Measurements from ENCODE around the gene PEX11A.

Gene PEX11A

DNA sequence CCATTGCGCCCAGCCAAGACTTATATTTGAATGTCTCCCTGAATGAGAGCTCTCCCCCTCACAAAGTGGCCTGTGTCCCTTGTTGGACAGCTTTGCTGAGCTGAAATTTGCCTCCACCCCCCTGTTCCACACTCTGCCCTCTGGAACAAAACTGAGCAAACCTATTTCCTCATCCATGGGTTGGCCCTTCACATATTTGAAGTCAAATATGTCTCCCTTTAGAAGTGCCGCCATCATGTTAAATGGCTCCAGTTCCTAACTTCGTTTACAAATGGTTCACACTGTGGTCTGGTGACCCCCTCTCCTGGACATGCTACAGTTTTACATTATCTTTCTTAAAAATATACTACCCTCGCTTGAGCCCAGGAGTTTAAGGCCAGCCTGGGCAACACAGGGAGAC, 16.0 kb downstream of the PEX11A start:
- no peak for DNase-seq

- no peak for DNase-seq
These were observed 17.4 kb downstream of the PEX11A start for GRCh38 chr15:89673165-89673512.

DNA sequence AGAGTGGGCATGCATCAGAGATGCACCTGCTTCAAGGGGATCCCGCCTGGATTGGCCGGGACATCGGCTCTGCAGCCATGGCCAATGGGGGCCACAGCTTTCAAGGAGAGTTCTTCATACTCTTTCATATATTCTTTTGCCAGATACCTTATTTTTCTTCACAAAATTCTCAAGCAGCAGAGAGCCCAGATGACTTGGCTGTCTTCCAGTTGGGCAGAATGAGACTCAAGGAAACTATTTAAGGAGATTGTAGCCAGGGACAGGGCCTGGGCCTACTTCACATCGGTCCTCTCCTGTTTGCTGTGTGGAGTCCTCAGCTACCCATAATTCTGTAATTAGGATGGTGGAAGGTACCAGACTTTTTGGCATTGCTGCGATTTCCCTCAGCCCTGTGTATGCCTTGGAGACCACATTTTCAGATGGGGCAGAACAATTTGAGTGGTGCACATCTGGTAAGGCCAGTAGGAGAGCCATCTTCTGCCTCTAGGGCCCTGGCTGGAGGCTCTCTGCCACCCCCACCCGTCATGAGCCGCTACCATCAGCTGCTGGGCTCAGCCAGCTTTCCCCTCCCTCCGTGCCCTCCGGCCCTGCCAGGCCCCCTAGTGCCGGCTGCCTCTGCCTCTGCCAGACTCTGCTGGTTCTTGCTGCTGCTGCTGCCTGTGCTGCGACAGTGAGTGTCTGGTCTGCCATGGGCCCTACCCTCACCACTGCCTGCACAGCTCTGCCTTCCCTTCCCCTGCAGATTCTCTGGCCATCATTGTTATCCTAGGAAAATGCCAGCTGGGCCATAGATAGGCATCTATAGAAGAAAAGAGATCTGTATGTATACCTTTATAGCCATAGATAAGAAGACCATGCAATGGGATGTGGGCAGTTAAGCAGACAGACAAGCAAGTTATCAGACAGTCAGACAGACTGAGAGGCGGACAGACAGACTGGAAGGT, 18.1 kb downstream of the PEX11A start:
- DNase-seq, result no peak

GRCh38 chr15:89671687-89672086, 18.9 kb downstream of the PEX11A start:
- no peak for DNase-seq

GRCh38 chr15:89670971-89671560, 19.5 kb downstream of the PEX11A start:
- DNase-seq, result no peak

DNA sequence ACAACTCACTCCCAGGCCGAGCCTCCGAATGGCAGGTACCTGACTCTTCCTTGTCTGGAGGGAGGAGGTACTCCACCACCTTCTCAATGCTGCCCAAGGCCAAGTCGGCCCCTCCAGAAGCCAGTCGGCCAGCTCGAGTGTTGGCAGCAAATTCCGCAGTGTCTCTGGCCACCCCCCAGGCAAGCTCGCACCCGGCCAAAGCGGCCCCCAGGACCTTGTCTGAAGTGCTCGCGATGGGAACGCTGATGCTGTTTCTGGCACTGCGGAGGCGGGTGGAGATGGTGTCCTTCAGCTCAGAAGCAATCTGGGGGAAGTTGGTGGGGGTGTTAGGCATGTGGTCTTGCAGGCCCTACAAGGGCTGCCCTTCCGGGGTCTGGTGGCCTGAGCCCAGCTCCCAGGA, 20.6 kb downstream of the PEX11A start:
- DNase-seq, result no peak

GRCh38 chr15:89669309-89669865, 21.2 kb downstream of the PEX11A start:
- no peak for DNase-seq

DNA sequence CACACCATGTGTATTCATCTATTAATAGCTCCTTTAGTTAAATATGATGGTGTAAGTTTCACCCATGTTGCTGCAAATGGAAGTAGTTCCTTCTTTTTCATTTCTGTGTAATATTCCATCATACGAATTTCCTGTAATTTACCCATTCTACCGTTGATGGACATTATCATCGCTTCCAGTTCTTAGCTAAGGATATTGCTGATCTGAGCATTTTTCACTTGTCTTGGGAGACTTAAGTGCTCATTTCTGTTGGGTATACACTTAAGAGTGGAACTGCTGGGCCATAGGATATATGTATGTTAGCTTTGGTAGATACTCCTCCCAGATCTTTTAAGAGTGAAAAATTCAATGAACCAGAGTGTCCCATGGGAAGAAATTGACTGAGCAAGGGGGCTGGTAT, 22.4 kb downstream of the PEX11A start:
- no peak for DNase-seq

DNA sequence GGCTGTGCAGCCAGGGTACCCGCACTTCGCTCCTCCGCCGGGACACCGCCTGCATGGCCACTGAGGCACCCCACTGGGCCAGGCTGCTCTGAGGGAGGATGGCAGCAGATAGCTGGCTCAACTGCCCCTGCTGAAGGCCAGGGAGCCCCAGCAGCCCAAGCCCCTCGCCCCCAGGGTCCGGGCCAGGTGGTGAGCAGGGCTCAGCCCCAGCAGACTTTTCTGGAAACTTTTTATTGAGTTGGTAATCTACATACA, 22.9 kb downstream of the PEX11A start:
- DNase-seq, result no peak

GRCh38 chr15:89666858-89667705, 23.5 kb downstream of the PEX11A start:
- DNase-seq, result no peak

- no peak for DNase-seq
These were observed 24.2 kb downstream of the PEX11A start for GRCh38 chr15:89666184-89666857.

- DNase-seq, result no peak
These were observed 24.9 kb downstream of the PEX11A start for GRCh38 chr15:89665449-89666181.

DNA sequence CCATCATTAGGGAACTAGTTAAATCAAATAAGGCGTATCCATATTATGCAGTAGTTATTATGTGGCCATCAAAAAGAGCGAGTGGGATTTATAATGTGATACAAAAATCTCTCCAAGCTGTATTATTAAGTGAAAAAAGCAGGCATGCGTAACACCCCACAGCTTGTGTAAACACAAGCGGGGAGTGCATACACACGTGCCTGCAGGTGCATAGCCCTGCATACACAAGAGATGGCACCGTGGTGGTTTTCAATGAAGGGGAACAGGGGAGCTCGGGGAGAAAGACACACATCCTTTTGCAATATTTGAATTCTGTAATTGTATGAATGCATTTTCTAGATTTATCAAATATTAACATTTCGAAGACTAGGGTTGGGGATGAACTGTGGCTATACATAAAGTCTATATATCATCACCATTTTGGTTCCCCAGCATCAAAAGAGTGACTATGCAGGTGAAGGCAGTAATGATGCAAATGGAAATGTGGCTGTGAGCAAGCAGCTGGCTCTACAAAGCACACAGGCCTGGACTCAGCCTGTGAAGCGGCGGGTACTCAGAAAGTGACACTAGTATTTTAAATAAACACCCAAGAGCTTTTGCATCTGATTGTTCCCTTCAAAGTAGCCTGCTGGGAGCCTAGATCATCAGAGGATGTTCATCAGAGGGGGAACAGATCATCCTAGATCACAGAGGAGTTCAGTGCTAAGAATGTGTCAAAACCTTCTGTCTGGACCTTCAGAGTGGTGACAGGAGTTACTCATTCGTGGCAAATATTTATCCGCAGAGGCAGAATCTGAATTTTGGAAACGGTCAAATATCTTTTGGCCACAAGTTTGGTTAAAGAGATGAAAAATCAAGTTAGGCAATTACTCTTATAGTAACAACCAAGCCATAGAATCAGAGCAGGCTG, 25.9 kb downstream of the PEX11A start:
- no peak for DNase-seq

- no peak for DNase-seq
These were observed 27.5 kb downstream of the PEX11A start for GRCh38 chr15:89662893-89663626.

DNA sequence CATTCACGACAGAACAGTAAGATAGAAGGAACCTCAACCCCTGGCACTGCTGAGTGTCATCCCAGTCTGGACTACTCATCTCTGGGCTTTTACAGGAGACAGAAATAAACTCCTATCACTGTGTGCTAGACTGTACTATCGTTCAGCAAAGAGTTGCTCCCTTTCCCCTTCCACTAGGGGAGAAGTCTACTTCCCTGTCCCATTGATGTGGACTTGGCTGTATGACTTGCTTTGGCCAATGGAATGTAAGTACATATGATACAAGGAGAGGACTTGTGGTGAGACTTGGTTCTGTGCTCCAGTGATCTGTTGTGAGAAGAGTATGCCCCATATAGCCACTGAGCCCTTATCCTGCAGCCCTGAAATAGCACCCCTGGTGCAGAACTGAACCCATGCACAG, 30.0 kb downstream of the PEX11A start:
- DNase-seq, result no peak

DNA sequence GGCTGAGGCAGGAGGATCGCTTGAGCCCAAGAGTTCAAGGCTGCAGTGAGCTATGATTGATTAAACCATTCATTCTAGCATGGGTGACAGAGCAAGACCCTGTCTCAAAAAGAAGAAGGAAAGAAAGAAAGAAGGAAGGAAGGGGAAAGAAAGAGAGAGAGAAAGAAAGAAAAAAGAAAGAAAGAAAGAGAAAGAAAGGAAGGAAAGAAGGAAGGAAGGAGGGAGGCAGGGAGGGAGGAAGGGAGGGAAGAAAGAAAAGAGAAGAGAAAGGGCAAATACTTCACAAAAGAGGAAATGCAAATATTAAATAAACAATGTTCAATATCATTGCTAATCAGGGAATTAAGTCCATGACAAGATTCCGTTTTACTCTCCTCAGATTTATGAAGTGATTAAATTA, 31.3 kb downstream of the PEX11A start:
- DNase-seq, result no peak

DNA sequence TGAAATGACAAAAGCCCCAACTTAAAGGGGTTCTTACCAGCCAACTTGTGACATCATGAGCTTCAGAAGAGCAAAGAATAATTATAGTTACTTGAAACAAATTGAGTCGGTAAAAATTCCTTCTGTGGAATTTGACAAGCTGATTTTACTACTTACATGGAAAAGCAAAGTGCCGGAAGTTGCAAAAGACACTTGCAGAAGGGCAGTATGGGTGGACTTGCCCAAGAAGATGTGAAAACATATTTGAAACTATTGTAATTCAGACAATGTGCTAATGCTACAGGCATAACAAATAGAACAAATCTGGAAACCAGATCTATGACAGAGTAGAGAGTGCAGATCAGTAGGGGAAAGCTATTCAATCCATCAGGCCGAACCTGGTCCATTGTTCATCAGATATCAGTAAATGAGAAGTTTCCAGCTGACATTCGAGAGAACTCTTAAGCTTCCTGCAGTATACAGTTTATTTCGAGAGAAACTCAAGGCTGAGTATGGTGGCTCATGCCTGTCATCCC, 32.8 kb downstream of the PEX11A start:
- no peak for DNase-seq

GRCh38 chr15:89656116-89656815, 34.3 kb downstream of the PEX11A start:
- DNase-seq, result no peak

All from CD4-positive, alpha-beta T cell treated with Interferon gamma for 1 hour (primary cell).